Left ventricle myocardium inferior (tissue), 1 donor: ENCODE data around the gene CREB5. TPM values are rescaled to one million over a fixed set of nuclear protein-coding genes. Genes with fewer than 3 reads are reported as not detected.

Source experiments
- DNase-seq: peaks from one replicate; pipeline ENCODE4 v3.0.0-alpha.2; 2020
- H3K27ac ChIP-seq: fragments of 200-600 bp; replicated peaks from 2 replicates; pipeline ENCODE4 v1.8.0; 2021
- H3K27me3 ChIP-seq: fragments of 200-600 bp; 2 replicates; pipeline ENCODE4 v1.8.0; 2021; ENCODE audit warnings: low read depth
- H3K36me3 ChIP-seq: fragments of 200-600 bp; 2 replicates; pipeline ENCODE4 v1.8.0; 2021
- H3K4me1 ChIP-seq: fragments of 200-600 bp; 2 replicates; pipeline ENCODE4 v1.8.0; 2021
- H3K4me3 ChIP-seq: fragments of 200-600 bp; 2 replicates; pipeline ENCODE4 v1.8.0; 2021; ENCODE audit warnings: mild to moderate bottlenecking, moderate library complexity
- H3K9me3 ChIP-seq: fragments of 200-600 bp; replicated peaks from 2 replicates; pipeline ENCODE4 v1.8.0; 2021
- intact Hi-C: fragments of 100-400 bp; cut with micrococcal nuclease; formaldehyde crosslinking; loops from one replicate; pipeline ENCODE4 v1.11.0; 2022
- total RNA-seq: library from RNA; stranded (reverse); fragmentation: NEBNext Ultra II Directional; extraction: Animal tissue kit (Norgen Biotek cat#: 25700); gene quantifications from one replicate; pipeline ENCODE4 v1.2.1, GENCODE V29; 2021
- TF ChIP-seq, protein P1 (sequence below): fragments of 200-600 bp; IDR thresholded peaks from 2 replicates; pipeline ENCODE4 v1.8.0; 2021; ENCODE audit warnings: antibody characterized with exemption, mild to moderate bottlenecking, borderline replicate concordance
- donor health status: DM: no; HTN: yes; CAD: no; lungs with severe emphysema.

CREB5 gene
- total RNA-seq, 1 donor from 2014 or later: 9.8 TPM

- no peaks in the 10 kb centered on the region for H3K36me3 ChIP-seq
- DNase-seq: no peak
- H3K27me3 ChIP-seq: no peaks in the 10 kb centered on the region
- peaks cover 42% of the 10 kb centered on the region for H3K4me1 ChIP-seq
- no peaks in the 10 kb centered on the region for H3K9me3 ChIP-seq
- no peak overlapping the region for H3K4me3 ChIP-seq
- intact Hi-C loops: no loop called here
- TF ChIP-seq, protein P1, sequence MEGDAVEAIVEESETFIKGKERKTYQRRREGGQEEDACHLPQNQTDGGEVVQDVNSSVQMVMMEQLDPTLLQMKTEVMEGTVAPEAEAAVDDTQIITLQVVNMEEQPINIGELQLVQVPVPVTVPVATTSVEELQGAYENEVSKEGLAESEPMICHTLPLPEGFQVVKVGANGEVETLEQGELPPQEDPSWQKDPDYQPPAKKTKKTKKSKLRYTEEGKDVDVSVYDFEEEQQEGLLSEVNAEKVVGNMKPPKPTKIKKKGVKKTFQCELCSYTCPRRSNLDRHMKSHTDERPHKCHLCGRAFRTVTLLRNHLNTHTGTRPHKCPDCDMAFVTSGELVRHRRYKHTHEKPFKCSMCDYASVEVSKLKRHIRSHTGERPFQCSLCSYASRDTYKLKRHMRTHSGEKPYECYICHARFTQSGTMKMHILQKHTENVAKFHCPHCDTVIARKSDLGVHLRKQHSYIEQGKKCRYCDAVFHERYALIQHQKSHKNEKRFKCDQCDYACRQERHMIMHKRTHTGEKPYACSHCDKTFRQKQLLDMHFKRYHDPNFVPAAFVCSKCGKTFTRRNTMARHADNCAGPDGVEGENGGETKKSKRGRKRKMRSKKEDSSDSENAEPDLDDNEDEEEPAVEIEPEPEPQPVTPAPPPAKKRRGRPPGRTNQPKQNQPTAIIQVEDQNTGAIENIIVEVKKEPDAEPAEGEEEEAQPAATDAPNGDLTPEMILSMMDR: no peak
- peak overlapping the region; percentile 19 for H3K27ac ChIP-seq
Measured at GRCh38 chr7:28605427-28606085, 193.2 kb downstream of the CREB5 start.

GRCh38 chr7:28606421-28606820, 194.1 kb downstream of the CREB5 start:
- Histone ChIP-seq H3K4me1 (peaks cover 42% of the 10 kb centered on the region), H3K9me3 (no peaks in the 10 kb centered on the region), H3K4me3 (no peak overlapping the region), H3K36me3 (no peaks in the 10 kb centered on the region), H3K27ac (no peak overlapping the region), H3K27me3 (no peaks in the 10 kb centered on the region)
- DNase-seq: no peak
- TF ChIP-seq, protein P1: no peak
- intact Hi-C loops: no loop called here

GRCh38 chr7:28607855-28608193, 195.5 kb downstream of the CREB5 start:
- Histone ChIP-seq H3K27ac (no peak overlapping the region), H3K36me3 (no peaks in the 10 kb centered on the region), H3K9me3 (no peaks in the 10 kb centered on the region), H3K27me3 (no peaks in the 10 kb centered on the region), H3K4me1 (peaks cover 42% of the 10 kb centered on the region), H3K4me3 (no peak overlapping the region)
- DNase-seq: no peak
- TF ChIP-seq, protein P1: no peak
- intact Hi-C loops: no loop called here

- TF ChIP-seq, protein P1: no peak
- intact Hi-C loops: no loop called here
- H3K4me1 ChIP-seq: peaks cover 42% of the 10 kb centered on the region
- no peaks in the 10 kb centered on the region for H3K9me3 ChIP-seq
- H3K27ac ChIP-seq: no peak overlapping the region
- no peak for DNase-seq
- no peaks in the 10 kb centered on the region for H3K27me3 ChIP-seq
- H3K4me3 ChIP-seq: no peak overlapping the region
- no peaks in the 10 kb centered on the region for H3K36me3 ChIP-seq
Measured at GRCh38 chr7:28608237-28608656, 195.9 kb downstream of the CREB5 start.

GRCh38 chr7:28608731-28609130, 196.4 kb downstream of the CREB5 start:
- peaks cover 42% of the 10 kb centered on the region for H3K4me1 ChIP-seq
- TF ChIP-seq, protein P1: no peak
- no peak overlapping the region for H3K4me3 ChIP-seq
- intact Hi-C loops: no loop called here
- H3K27me3 ChIP-seq: no peaks in the 10 kb centered on the region
- H3K36me3 ChIP-seq: no peaks in the 10 kb centered on the region
- DNase-seq: no peak
- H3K9me3 ChIP-seq: no peaks in the 10 kb centered on the region
- H3K27ac ChIP-seq: no peak overlapping the region
